SK-N-MC (cell line): ENCODE results near the gene STOM.

Experiments used
- EZH2 ChIP-seq: fragments of 200-600 bp; sonication (generic); IDR thresholded peaks from one replicate; pipeline ENCODE4 v1.6.1; 2017; ENCODE audit warnings: antibody characterized with exemption
- POLR2AphosphoS5 ChIP-seq: IDR thresholded peaks from 2 replicates; pipeline ENCODE4 v1.6.1; 2012; ENCODE audit warnings: mild to moderate bottlenecking, low read depth, low read length, borderline replicate concordance

DNA sequence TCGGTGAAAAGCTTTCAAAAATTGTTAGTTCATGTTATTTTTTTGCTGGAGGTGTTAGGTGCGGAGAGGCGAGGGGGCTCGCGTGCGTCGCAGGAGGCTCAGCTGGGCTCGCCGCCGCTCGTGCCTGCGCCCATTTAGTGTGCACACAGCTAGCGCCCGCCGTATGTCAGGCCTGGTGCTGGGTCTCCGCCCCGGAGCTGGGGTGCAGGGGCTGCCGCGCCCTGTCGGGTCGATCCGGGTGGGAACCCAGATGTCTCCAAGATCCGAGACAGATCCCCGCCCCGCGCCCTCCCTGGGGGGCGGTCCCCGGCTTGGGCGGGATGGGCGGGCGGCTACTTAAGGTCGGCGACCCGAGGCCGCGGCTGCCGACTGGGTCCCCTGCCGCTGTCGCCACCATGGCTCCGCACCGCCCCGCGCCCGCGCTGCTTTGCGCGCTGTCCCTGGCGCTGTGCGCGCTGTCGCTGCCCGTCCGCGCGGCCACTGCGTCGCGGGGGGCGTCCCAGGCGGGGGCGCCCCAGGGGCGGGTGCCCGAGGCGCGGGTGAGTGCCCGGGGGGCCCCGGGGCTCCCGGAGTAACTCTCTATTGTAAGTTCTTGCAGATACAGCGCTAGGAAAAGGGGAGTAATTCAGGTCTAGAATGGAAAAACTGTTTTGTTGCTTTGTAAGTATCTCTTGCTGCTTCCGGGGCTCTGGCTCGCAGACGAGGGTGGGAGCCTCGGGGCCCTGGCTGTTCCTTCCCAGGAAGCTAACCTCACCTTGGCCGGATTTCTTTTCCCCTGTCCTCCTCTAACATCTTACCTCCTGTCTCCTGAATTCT, 70.4 kb downstream of the STOM start:
- TF ChIP-seq POLR2AphosphoS5 (no peak), EZH2 (no peak)
